Right ventricle myocardium superior (tissue), 1 donor: ENCODE data around the gene PLOD3. TPM values are rescaled to one million over a fixed set of nuclear protein-coding genes. Genes with fewer than 3 reads are reported as not detected.
A peak's percentile ranks its signal among the peaks of the same experiment; 100 is the strongest.

ENCODE experiments used
- ATAC-seq: fragments of 200-7000 bp; cut with Tn5 transposase; one replicate; pipeline ENCODE4 v1.9.1; 2020; ENCODE audit warnings: mild to moderate bottlenecking; ENCODE audit not compliant: poor library complexity
- DNase-seq: peaks from one replicate; pipeline ENCODE4 v3.0.0-alpha.2; 2020
- intact Hi-C: fragments of 100-400 bp; cut with DNase I; formaldehyde crosslinking; loops from one replicate; pipeline ENCODE4 v1.11.2; 2022
- total RNA-seq: library from RNA; stranded (reverse); fragmentation: NEBNext Ultra II Directional; extraction: Animal tissue kit (Norgen Biotek cat#: 25700); gene quantifications from one replicate; pipeline ENCODE4 v1.2.1, GENCODE V29; 2021
- donor health status: DM: no; HTN: yes; CAD: no; lungs with severe emphysema.

Gene PLOD3
- total RNA-seq, 1 donor from 2014 or later: 39.0 TPM

- intact Hi-C loops: no loop called here
- DNase-seq: no peak
- no peak for ATAC-seq
These were observed 23.0 kb upstream of the PLOD3 start for GRCh38 chr7:101240226-101241014.

- no peak for ATAC-seq
- intact Hi-C loops: no loop called here
- DNase-seq: no peak
These were observed 22.5 kb upstream of the PLOD3 start for GRCh38 chr7:101239951-101240220.

DNA sequence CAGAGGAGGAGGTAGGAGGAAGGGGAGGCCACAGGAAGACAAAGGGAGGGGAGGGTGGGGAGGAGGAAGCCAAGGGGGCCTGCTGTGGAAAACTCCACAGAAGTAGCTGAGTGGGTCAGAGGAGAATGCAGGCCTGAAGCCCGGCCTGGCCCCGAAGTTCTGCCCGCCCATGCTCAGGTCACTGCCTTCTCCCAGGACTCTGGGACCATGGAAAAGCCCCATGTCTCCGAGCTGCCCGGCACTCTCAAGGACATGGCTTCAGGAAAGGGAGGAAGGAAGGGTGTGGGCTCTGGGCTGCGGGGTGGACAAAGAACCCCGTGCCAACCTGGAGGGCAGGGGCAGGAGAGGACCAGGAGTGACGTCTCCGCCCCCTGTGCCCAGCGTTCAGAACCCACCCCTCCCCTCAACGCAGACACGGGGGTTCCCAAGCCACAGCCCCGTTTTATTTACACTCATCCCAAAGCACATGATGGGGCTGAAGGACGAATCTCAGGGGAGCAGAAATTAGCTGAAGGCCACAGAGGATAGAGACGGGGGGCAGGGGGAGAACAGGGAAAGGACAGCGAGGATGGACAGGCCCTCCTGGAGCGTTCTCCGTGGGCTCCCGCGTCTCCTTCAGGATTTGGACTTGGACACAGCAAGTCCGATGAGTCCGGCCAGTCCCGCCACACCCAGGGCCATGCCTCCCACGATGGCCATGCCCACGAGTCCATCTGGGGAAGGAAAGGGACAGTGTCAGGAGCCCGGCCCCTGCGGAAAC lies 22.0 kb upstream of the PLOD3 start:
- ATAC-seq (no peak), DNase-seq (no peak)
- intact Hi-C loops: no loop called here

GRCh38 chr7:101238226-101239182 lies 21.1 kb upstream of the PLOD3 start:
- DNase-seq (no peak), ATAC-seq (peak; percentile 5)
- intact Hi-C loops: no loop called here

DNA sequence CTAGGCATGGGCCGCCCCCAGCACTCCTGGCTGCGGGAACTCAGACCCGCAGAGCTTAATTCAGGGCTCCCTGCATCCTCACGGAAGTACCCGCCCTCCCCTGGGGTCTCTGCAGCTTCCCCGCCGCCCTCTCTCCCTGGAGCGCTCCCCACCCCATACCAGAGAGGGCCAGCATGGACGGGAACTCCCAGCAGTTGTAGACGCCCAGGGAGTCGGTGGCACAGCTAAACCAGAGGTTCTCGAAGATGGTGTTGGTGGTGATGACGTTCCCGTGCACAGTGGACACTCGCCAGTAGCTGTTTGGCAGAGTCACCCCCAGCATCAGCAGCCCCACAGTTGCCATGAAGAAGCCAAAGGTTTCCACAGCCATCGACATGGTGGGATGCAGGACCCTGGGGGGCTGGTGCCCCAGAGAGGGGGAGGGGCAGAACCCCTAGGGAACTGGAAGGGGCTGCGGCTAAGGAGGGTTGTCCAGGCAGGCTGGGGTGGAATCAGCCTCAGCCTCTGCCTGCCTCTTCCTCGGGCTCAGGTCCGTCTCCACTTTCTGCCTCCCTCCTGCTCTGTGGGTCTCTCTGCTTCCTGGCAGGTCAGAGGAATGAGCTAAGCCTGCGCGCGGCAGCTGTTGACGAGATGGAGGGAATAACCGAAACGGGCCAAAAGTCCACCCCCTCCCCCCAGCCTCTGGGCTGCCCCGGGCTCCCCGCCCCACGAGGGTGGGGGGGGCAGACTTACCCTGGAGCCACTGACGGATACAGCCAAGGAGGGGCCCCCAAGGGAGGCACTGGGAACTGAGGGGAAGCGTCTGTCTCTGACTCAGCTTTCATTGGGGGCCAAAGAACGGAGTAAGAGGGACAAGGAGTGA lies 20.1 kb upstream of the PLOD3 start, which contains the start of gene CLDN15:
Gene CLDN15, minus strand, starts transcription at position 597 of the 862 bp plus-strand sequence. Its CDS starts 221 bp downstream, at position 376.
- intact Hi-C loops: no loop called here
- ATAC-seq (peak; percentile 76), DNase-seq (peak; percentile 90)

GRCh38 chr7:101236292-101236835 lies 19.0 kb upstream of the PLOD3 start:
- intact Hi-C loops: no loop called here

DNA sequence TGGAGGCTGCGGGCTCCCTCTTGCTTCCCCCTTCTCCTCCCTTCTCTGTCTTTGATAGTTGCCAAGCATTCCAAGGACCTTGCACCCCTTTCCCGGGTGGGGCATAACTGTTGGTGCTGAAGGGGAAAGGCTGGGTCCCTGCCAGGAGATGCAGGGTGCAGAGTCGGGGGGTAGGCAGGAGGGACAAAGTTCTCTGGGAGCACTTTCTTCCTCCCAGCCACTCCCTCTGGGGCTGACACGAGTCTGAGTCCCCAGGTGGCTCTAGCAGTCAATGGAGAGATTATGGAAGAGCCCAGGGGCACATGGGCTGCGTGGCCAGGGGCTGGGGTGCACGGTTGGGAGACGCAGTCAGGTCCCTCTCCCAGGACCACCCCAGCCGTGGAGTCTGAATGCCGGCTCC lies 18.1 kb upstream of the PLOD3 start:
- no peak for ATAC-seq
- intact Hi-C loops: no loop called here

More at GRCh38 chr7:101236292-101236835, 19.0 kb upstream of the PLOD3 start:
- DNase-seq: no peak
- ATAC-seq: no peak

GRCh38 chr7:101235050-101235449 lies 17.7 kb upstream of the PLOD3 start:
- ATAC-seq: no peak
- intact Hi-C loops: no loop called here
- no peak for DNase-seq

More for the DNA sequence above, 18.1 kb upstream of the PLOD3 start:
- no peak for DNase-seq

GRCh38 chr7:101234636-101235035 lies 17.3 kb upstream of the PLOD3 start:
- no peak for ATAC-seq
- intact Hi-C loops: no loop called here
- no peak for DNase-seq

GRCh38 chr7:101233907-101234547 lies 16.6 kb upstream of the PLOD3 start:
- DNase-seq (no peak), ATAC-seq (no peak)
- intact Hi-C loops: no loop called here

DNA sequence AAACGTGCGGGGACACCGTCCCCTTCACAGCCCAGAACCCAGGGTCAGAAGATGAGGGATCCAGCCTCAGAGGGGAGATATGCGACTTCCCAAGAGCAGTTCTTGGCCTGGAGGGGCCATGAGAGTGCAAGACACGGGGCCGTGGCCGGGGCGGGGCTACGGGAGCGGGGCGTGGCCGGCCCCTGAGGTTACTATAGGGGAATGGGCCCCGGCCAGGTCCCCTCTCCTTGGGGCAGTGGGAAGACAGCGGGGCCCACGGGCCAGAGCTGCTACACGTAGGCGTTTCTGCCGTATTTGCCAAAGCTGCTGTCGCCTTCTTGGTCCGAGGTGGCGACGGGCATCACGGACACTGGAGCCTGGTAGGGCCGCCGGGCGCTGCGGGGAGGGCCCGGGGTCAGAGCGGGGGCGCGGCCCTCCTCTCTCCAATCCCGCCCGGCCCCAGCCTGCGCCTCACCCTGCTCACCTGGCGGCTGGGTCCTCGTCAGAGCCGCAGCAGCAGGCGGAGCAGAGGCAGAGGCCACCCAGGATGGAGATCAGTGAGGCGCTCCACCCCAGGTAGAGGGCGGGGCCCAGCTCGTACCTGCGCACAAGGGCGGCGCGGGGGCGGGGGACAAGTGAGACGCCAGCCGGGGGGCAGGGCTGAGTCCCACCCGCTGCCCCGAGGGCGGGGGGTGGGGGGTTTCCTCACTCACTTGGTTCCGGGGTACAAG lies 14.9 kb upstream of the PLOD3 start:
- intact Hi-C loops: no loop called here
- ATAC-seq (peak; percentile 41), DNase-seq (no peak)

DNA sequence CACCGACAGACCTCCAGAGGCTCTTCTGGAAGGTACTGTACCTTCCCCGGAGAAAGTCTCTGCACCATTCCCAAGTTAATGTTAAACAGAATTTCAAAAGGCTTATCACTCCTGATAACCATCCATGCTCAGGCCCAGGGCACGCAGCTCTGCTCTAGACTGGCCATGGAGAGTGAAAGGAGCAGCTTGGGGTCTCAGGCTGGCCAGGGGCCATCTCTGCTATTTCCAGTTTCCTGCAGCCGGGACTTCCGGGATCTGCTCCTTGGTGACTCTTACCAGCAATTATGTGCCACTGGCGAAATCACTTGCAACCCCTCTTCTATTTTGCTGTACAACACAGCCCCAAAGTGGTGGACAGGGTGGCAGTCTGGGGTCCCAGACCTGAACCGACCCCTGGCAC lies 14.3 kb upstream of the PLOD3 start:
- DNase-seq: no peak
- no peak for ATAC-seq
- intact Hi-C loops: no loop called here

GRCh38 chr7:101226721-101227120 lies 9.3 kb upstream of the PLOD3 start:
- DNase-seq (no peak), ATAC-seq (no peak)
- intact Hi-C loops: no loop called here

- ATAC-seq (no peak), DNase-seq (no peak)
- intact Hi-C loops: no loop called here
These were observed 8.3 kb upstream of the PLOD3 start for GRCh38 chr7:101225650-101226049.

DNA sequence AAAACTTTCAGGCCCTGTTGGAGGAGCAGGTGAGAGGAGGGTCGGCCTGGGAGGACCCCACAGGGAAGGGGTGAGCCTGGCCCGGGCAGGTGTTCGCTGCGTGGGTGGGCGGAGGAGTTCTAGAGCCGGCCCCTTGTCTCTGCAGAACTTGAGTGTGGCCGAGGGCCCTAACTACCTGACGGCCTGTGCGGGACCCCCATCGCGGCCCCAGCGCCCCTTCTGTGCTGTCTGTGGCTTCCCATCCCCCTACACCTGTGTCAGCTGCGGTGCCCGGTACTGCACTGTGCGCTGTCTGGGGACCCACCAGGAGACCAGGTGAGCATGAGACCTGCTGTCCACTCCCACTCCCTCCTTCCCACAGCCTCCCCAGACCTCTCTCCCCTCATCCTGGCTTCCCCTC lies 6.1 kb upstream of the PLOD3 start:
- intact Hi-C loops: no loop called here
- ATAC-seq (no peak), DNase-seq (no peak)

GRCh38 chr7:101222275-101222830 lies 5.0 kb upstream of the PLOD3 start:
- intact Hi-C loops: no loop called here
- ATAC-seq (no peak), DNase-seq (no peak)

DNA sequence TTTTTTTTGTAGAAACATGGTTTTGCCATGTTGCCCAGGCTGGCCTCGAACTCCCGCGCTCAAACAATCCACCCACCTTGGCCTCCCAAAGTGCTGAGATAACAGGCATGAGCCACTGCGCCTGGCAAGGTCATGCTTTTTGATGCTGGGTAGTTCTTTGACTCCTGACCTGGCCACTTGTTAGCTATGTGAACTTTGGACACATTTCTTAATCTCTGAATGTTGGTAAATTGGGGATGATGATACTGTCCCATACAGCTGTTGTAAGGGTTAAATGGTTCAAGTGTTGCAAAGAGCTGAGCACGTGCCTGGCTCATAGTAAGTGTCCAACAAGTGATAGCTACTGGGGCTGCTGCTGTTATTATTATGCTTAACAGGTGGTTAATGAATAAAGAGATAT lies 2.9 kb upstream of the PLOD3 start:
- intact Hi-C loops: no loop called here
- DNase-seq: no peak
- ATAC-seq: no peak
